BLaER1 treated with 17β-estradiol and CSF1 and Interleukin-3, amounts not matched to agents 10 nM and 100 nM (cell line): ENCODE results near the gene IRS2.

Source experiments
- H3K27ac ChIP-seq, 11 experiments: shearing (Covaris generic); formaldehyde crosslinking; 2 replicates each; pipeline ENCODE4 v1.8.1; 2022
- H3K27me3 ChIP-seq, 11 experiments: shearing (Covaris generic); formaldehyde crosslinking; 2 replicates each; pipeline ENCODE4 v1.8.1; 2022
- H3K36me3 ChIP-seq, 11 experiments: shearing (Covaris generic); formaldehyde crosslinking; 2 replicates each; pipeline ENCODE4 v1.8.1; 2022
- H3K4me1 ChIP-seq, 10 experiments: shearing (Covaris generic); formaldehyde crosslinking; 2 replicates each; pipeline ENCODE4 v1.8.1; 2022
- H3K4me2 ChIP-seq, 11 experiments: shearing (Covaris generic); formaldehyde crosslinking; 2 replicates each; pipeline ENCODE4 v1.8.1; 2022
- H3K4me3 ChIP-seq, 10 experiments: shearing (Covaris generic); formaldehyde crosslinking; 2 replicates each; pipeline ENCODE4 v1.8.1; 2022
- H3K9ac ChIP-seq, 11 experiments: shearing (Covaris generic); formaldehyde crosslinking; 2 replicates each; pipeline ENCODE4 v1.8.1; 2022
- H3K9me3 ChIP-seq, 11 experiments: shearing (Covaris generic); formaldehyde crosslinking; replicated peaks in 1 of 11; 2 replicates each; pipeline ENCODE4 v1.8.1; 2022
- H4K20me1 ChIP-seq, 11 experiments: shearing (Covaris generic); formaldehyde crosslinking; 2 replicates each; pipeline ENCODE4 v1.8.1; 2022
- Cebpa-rat ChIP-seq, 11 experiments: shearing (Covaris generic); IDR thresholded peaks; 2 replicates each; pipeline ENCODE4 v1.8.1; 2022

The IRS2 gene

DNA sequence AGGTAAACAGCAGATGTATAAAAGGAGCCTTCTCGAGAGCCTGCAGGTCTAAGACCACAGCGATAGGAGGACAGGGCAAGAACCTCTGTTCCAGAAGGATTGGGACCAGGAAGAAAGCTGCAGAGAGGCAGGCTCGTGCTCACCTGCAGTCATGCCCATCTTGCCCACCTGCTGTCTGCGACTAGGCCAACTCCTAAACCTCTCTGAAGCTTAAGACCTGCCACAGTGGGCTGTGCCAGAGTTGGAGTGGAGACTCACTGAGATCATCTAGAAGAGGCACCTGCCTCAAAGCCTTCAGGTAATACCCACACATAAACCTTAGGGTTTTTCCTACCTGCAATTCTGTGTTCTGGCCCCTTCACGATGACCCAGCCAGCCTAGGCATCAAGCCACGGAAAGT is 68.7 kb downstream of the IRS2 start:
- Histone ChIP-seq H3K9me3 (peaks cover 0 to 37% (median 20%) of the 10 kb centered on the region in 11 experiments; a peak in 13 of 22 replicates), H4K20me1 (no peaks in the 10 kb centered on the region), H3K36me3 (peaks cover 0 to 42% (median 17%) of the 10 kb centered on the region in 11 experiments; a peak in 12 of 22 replicates), H3K9ac (no peak overlapping the region), H3K27me3 (no peaks in the 10 kb centered on the region), H3K4me1 (peaks cover 4 to 25% (median 11%) of the 10 kb centered on the region in 10 experiments; a peak in 15 of 20 replicates), H3K4me2 (no peak overlapping the region), H3K27ac (no peak overlapping the region), H3K4me3 (no peak overlapping the region)
- no peak for TF ChIP-seq Cebpa-rat (IDR thresholded peaks at IDR 0.05)

DNA sequence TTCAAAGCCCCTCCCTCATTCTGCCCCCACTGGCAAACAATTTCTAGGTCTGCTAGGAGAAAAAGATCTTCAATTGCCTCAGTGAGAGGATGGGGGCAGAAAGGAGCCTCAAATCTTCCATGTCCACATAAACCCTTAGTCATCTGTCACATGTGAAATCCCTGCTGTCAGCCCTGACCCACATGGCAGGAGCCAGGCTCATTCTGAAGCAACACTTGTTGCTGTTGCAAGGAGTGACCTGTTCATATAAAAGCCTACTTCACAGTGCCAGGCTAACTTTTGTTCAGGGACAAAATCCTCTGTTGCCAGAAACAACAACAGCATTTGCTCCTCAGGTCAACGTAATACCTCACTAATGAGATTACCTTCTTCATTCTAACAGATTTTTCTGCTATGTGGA is 70.5 kb downstream of the IRS2 start:
- peaks cover 2 to 25% (median 11%) of the 10 kb centered on the region in 10 experiments; a peak in 17 of 20 replicates for H3K4me1 ChIP-seq
- H3K27ac ChIP-seq = peak overlapping the region in 3 of 11 experiments; percentile 1 to 34 (median 14); a peak in 4 of 22 replicates
- peak in 4 of 11 experiments; percentile 21 to 27 (median 24); a peak in 1 of 22 replicates for TF ChIP-seq Cebpa-rat (IDR thresholded peaks at IDR 0.05)
- H3K9me3 ChIP-seq = peaks cover 0 to 29% (median 7%) of the 10 kb centered on the region in 11 experiments; a peak in 10 of 22 replicates
- H4K20me1 ChIP-seq = no peaks in the 10 kb centered on the region
- no peak overlapping the region for H3K9ac ChIP-seq
- peaks cover 0 to 34% (median 10%) of the 10 kb centered on the region in 11 experiments; a peak in 10 of 22 replicates for H3K36me3 ChIP-seq
- peak overlapping the region in 6 of 11 experiments; percentile 0 to 67 (median 32); a peak in 11 of 22 replicates for H3K4me2 ChIP-seq
- H3K27me3 ChIP-seq = no peaks in the 10 kb centered on the region
- no peak overlapping the region for H3K4me3 ChIP-seq

DNA sequence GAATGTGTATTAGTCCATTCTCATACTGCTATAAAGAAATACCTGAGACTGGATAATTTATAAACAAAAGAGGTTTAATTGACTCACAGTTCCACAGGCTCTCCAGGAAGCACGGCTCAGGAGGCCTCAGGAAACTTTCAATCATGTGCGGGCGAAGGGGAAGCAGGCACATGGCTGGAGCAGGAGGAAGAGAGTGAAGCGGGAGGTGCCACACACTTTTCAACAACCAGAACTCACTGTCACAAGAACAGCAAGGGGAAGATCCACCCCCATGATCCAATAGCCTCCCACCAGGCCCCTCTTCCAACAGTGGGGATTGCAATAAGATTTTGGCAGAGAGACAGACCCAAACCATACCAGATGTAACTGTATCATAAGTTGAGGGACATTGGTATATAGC is 72.7 kb downstream of the IRS2 start:
- peaks cover 9 to 25% (median 18%) of the 10 kb centered on the region in 10 experiments; a peak in 17 of 20 replicates for H3K4me1 ChIP-seq
- no peak overlapping the region for H3K9ac ChIP-seq
- peak overlapping the region in 4 of 11 experiments; percentile 5 to 37 (median 28); a peak in 5 of 22 replicates for H3K4me2 ChIP-seq
- TF ChIP-seq Cebpa-rat (IDR thresholded peaks at IDR 0.05) = no peak
- H3K27ac ChIP-seq = no peak overlapping the region
- peaks cover 0 to 43% (median 22%) of the 10 kb centered on the region in 11 experiments; a peak in 15 of 22 replicates for H3K9me3 ChIP-seq
- no peaks in the 10 kb centered on the region for H3K27me3 ChIP-seq
- no peak overlapping the region for H3K4me3 ChIP-seq
- no peaks in the 10 kb centered on the region for H4K20me1 ChIP-seq
- H3K36me3 ChIP-seq = peaks cover 0 to 36% (median 5%) of the 10 kb centered on the region in 11 experiments; a peak in 9 of 22 replicates

DNA sequence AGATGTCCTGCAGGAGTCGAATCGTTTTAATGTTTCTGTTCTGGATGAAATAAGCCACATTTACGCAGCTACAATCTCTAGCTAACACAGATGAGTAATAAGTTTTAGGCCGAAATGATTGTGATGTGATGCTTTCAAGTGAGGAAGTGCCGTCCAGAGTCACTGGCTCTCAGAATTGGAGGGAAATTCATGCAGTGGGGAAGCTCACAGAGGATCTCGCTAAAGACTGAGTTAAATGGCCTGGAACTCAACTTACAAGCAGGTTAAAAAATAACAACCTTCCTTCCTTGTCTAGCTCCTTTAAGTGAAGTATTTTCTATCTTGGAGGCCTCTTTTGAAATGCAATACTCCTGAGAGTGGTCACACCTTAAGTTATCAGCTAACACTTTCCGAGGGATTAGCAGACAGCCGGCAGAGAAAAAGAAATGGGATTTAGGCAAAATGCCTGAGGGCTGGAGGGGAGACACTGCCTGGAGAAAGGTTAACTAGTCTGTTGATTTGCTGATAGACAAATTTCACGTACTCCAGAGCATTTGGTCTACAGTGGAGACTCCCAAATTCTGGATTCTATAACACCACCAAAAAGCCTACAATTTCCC is 74.2 kb downstream of the IRS2 start:
- no peaks in the 10 kb centered on the region for H4K20me1 ChIP-seq
- peaks cover 22 to 38% (median 31%) of the 10 kb centered on the region in 10 experiments for H3K4me1 ChIP-seq
- no peak for TF ChIP-seq Cebpa-rat (IDR thresholded peaks at IDR 0.05)
- no peak overlapping the region; a peak in 1 of 20 replicates for H3K4me3 ChIP-seq
- no peak overlapping the region for H3K9ac ChIP-seq
- H3K4me2 ChIP-seq = no peak overlapping the region
- peaks cover 0 to 36% (median 5%) of the 10 kb centered on the region in 11 experiments; a peak in 8 of 22 replicates for H3K36me3 ChIP-seq
- no peak overlapping the region for H3K27ac ChIP-seq
- H3K9me3 ChIP-seq = peaks cover 0 to 43% (median 22%) of the 10 kb centered on the region in 11 experiments; a peak in 15 of 22 replicates
- no peaks in the 10 kb centered on the region for H3K27me3 ChIP-seq

DNA sequence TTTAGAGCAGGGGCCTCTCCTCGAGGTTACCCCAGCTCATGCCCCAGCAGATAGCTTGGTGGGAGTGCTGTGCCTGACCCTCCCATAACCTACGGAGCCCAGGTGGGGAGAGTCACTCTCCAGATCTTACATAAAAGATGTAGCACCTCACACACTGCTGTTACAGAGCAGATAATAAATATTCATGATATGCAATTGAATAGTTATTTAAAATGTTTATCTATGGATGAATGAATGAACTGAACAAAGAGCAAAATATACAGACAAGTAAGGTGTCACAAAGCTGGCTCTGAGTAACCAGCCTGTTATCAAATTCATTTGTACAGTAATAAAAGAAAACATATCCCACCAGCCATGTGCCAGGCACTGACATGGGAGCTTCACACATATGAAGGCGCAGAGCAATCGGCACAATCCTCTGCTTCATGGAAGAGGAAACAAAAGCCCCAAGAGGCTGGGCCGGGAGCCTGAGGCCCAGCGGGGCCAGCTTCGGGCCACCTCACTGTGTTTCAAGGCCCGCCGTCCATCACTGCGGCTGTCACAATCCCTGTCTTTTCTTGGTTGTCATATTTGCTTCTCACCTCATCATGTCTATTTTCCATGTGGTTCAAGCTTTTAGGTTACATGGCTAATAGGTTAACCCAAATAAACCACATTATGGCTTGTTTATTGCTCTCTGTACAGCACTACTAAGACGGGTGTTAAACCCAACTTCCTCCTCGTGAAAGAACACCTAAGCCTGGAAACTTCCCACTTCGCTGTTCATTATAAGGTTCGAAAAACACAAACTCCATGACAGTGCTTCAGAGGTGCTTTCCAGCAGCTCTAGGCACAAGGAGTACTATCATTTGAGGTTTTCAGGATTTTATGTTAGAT is 78.4 kb downstream of the IRS2 start:
- Histone ChIP-seq H3K4me2 (peak overlapping the region; percentile 75 to 97 (median 91)), H3K4me1 (peaks cover 45 to 65% (median 58%) of the 10 kb centered on the region in 10 experiments), H3K27ac (peak overlapping the region in 10 of 11 experiments; percentile 25 to 99 (median 95); a peak in 19 of 22 replicates), H3K36me3 (peaks cover 0 to 27% (median 9%) of the 10 kb centered on the region in 11 experiments; a peak in 9 of 22 replicates), H3K4me3 (peak overlapping the region in 8 of 10 experiments; percentile 9 to 58 (median 54); a peak in 15 of 20 replicates), H4K20me1 (no peaks in the 10 kb centered on the region), H3K27me3 (no peaks in the 10 kb centered on the region), H3K9me3 (peaks cover 8 to 37% (median 30%) of the 10 kb centered on the region in 11 experiments; a peak in 21 of 22 replicates), H3K9ac (peak overlapping the region in 9 of 11 experiments; percentile 26 to 88 (median 85); a peak in 17 of 22 replicates)
- TF ChIP-seq Cebpa-rat (IDR thresholded peaks at IDR 0.05) = no peak

DNA sequence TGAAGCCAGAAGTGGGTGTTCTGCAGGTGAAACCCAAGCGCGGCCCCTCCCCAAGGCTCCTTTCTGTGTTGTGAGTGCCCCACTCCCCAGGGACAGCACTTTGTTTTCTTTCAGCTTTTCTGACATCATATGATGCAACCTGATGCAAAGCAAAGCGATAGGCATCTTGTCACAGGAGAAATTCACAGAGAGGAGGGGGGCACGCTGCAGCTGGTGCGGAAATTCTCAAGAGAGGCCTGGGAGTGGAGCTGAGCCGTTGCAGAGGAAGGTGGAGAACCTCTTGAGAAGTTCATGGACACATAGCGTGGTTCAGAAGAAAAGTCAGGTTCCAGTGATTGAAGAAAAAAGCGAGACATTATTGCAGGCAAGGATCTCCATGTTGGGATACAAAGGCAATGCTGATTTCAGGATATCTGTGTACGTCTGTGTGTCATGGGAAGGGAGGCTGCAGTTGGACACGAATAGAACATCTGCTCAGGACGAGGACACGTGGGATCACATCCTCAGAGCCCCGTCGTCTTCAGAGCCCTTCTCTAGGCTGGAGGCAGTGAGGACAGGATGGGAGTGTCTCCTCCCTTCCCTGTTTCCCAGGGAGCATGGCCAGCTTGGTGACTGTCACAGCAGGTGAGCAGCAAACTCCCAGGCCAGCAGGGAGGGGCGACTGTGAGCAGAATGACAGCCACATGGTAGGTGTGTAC is 79.2 kb downstream of the IRS2 start:
- peak overlapping the region in 10 of 11 experiments; percentile 1 to 88 (median 84); a peak in 17 of 22 replicates for H3K9ac ChIP-seq
- H3K4me1 ChIP-seq = peaks cover 45 to 65% (median 58%) of the 10 kb centered on the region in 10 experiments
- H3K27ac ChIP-seq = peak overlapping the region in 10 of 11 experiments; percentile 82 to 99 (median 95); a peak in 20 of 22 replicates
- peak overlapping the region in 8 of 10 experiments; percentile 9 to 58 (median 54); a peak in 16 of 20 replicates for H3K4me3 ChIP-seq
- peak overlapping the region; percentile 75 to 97 (median 91) for H3K4me2 ChIP-seq
- H4K20me1 ChIP-seq = no peaks in the 10 kb centered on the region
- H3K36me3 ChIP-seq = peaks cover 0 to 29% (median 9%) of the 10 kb centered on the region in 11 experiments; a peak in 9 of 22 replicates
- TF ChIP-seq Cebpa-rat (IDR thresholded peaks at IDR 0.05) = peak in 8 of 11 experiments; percentile 35 to 99 (median 94); a peak in 15 of 22 replicates
- peaks cover 8 to 45% (median 37%) of the 10 kb centered on the region in 11 experiments; a peak in 21 of 22 replicates for H3K9me3 ChIP-seq
- no peaks in the 10 kb centered on the region for H3K27me3 ChIP-seq

DNA sequence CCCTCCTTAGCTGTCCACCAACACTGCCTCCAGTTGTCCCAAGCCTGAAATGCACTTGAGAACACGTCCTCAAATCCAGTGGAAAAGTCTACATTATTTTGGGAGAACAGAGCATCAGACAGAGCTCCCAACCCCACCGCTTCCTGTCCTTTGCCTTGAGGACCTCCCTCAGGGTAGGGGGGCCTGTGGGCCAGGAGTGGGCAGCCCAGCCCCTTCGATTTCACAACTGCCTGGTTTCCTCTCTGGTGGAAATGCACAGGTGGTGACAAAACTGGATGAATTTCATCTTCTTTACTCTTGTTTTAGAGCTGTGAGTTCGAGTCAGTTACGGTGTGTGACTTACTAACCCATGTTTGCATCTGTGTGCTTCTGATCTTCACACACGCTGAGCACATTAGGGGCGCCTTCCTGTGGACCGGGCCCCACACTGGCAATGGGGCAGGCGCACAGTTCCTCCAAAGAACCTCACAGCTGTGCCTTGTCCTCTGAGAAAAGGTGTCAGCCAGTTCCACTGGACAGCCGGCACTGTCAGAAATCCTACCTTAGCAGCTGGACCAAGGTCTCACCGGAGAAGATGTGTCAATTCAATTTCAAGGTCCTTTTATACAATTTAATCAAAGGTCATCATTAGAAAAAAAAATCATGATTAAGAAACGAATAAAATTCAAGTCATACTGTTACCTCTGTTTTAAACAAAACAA is 80.2 kb downstream of the IRS2 start:
- Histone ChIP-seq H3K27ac (peak overlapping the region; percentile 51 to 99 (median 94); a peak in 21 of 22 replicates), H3K27me3 (no peaks in the 10 kb centered on the region), H3K4me2 (peak overlapping the region; percentile 75 to 97 (median 91)), H3K4me3 (peak overlapping the region in 8 of 10 experiments; percentile 18 to 58 (median 42); a peak in 10 of 20 replicates), H3K9me3 (peaks cover 8 to 49% (median 44%) of the 10 kb centered on the region in 11 experiments; a peak in 21 of 22 replicates), H4K20me1 (no peaks in the 10 kb centered on the region), H3K9ac (peak overlapping the region in 10 of 11 experiments; percentile 69 to 88 (median 84); a peak in 20 of 22 replicates), H3K36me3 (peaks cover 0 to 29% (median 9%) of the 10 kb centered on the region in 11 experiments; a peak in 9 of 22 replicates), H3K4me1 (peaks cover 55 to 72% (median 66%) of the 10 kb centered on the region in 10 experiments)
- TF ChIP-seq Cebpa-rat (IDR thresholded peaks at IDR 0.05) = peak in 6 of 11 experiments; percentile 42 to 69 (median 64); a peak in 8 of 22 replicates
